Lung (tissue), 12 donors: ENCODE measurements around the gene ODAD4. TPM values are rescaled to one million over a fixed set of nuclear protein-coding genes. Genes with fewer than 3 reads are reported as not detected.

Experiments
- ATAC-seq: fragments of 200-7000 bp; cut with Tn5 transposase; one replicate; pipeline ENCODE4 v1.9.1; 2020; ENCODE audit warnings: moderate number of reproducible peaks; ENCODE audit not compliant: insufficient read depth, low FRiP score
- DNase-seq, 3 donors: peaks; one replicate each; pipeline ENCODE4 v3.0.0-alpha.2; 2013 to 2017
- H3K27ac ChIP-seq, 2 donors: one replicate each; pipeline ENCODE4 v1.5.1; 2013; ENCODE audit warnings: mild to moderate bottlenecking in 2 of 2, moderate library complexity in 2 of 2, control low read depth in 1 of 2, inconsistent platforms in 1 of 2, low read depth in 1 of 2, low read length in 1 of 2
- H3K27me3 ChIP-seq, 3 donors: one replicate each; pipeline ENCODE4 v1.5.1; 2013; ENCODE audit warnings: low read length in 2 of 3; ENCODE audit not compliant: control insufficient read depth in 3 of 3, insufficient read depth in 3 of 3
- H3K36me3 ChIP-seq, 4 donors: one replicate each; pipeline ENCODE4 v1.5.1; 2013; ENCODE audit warnings: low read length in 4 of 4, mild to moderate bottlenecking in 1 of 4, moderate library complexity in 1 of 4; ENCODE audit not compliant: control insufficient read depth in 4 of 4, insufficient read depth in 4 of 4
- H3K4me1 ChIP-seq, 5 donors: one replicate each; pipeline ENCODE4 v1.5.1; 2013; ENCODE audit warnings: low read length in 5 of 5, mild to moderate bottlenecking in 2 of 5, moderate library complexity in 1 of 5; ENCODE audit not compliant: control insufficient read depth in 5 of 5, insufficient read depth in 5 of 5
- H3K4me3 ChIP-seq: one replicate; pipeline ENCODE4 v1.5.1; 2013; ENCODE audit warnings: mild to moderate bottlenecking, control low read depth, moderate library complexity
- H3K9ac ChIP-seq, 2 donors: one replicate each; pipeline ENCODE4 v1.5.1; 2013; ENCODE audit warnings: low read length in 2 of 2, control low read depth in 1 of 2; ENCODE audit not compliant: insufficient read depth in 1 of 2
- H3K9me3 ChIP-seq, 4 donors: one replicate each; pipeline ENCODE4 v1.5.1; 2013; ENCODE audit warnings: low read length in 3 of 4, mild to moderate bottlenecking in 1 of 4, moderate library complexity in 1 of 4; ENCODE audit not compliant: control insufficient read depth in 4 of 4, insufficient read depth in 3 of 4
- WGBS, 2 donors: extraction: QIAGEN DNeasy Blood & Tissue Kit; methylation state at CpG; one replicate each; pipeline ENCODE4 v1.1.7; 2013; 5-methylcytosine and 5-hydroxymethylcytosine counted together
- polyA plus RNA-seq, 2 donors: library from polyadenylated mRNA; stranded (reverse); fragments of 200-250 nt; gene quantifications; one replicate each; pipeline ENCODE4 v1.2.1, GENCODE V29; 2013
- total RNA-seq, 2 donors: library from RNA; depleted of rRNA in 1 of 2; stranded (reverse); fragments of >200 nt in 1 of 2; gene quantifications; one replicate each; pipeline ENCODE4 v1.2.1, GENCODE V29; 2014 to 2021
- TF ChIP-seq, protein P1 (sequence below): IDR thresholded peaks from 2 replicates; pipeline ENCODE4 v1.5.1; 2012; ENCODE audit warnings: mild to moderate bottlenecking; ENCODE audit errors: control extremely low read depth, extremely low read depth
- donor health status: control.
- donor health status: control.
- donor health status: Bipolar disorder and iron deficiency.
- donor health status: healthy.
- donor health status: DM: yes; HTN: yes; CAD: no.

Gene ODAD4
- total and polyA plus RNA-seq, 4 donors: 5.4 to 16.7 (median 9.2) TPM

DNA sequence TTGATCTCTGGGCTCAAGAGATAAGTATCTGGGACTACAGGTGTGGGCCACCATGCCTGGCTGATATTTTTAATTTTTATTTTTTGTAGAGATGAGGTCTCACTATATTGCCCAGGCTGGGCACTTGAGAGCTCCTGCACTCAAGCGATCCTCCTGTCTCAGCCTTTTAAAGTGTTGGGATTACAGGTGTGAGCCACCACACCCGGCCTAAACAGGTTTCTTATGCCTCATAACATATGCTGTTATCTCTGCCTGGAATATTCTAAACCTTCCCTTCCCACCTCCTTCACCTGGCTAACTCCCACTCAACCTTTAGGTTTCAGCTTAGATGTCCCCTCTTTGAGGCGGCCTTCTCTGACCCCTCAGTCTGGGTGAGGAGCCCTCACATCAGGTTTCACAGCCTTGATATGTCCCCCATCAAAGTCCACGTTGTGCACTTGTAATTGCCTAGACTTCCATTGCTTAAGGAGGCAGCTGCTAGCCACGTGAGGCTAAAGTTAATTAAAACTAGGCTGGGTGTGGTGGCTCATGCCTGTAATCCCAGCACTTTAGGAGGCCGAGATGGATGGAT, 27.5 kb downstream of the ODAD4 start:
- Histone ChIP-seq H3K9ac (no peak overlapping the region), H3K36me3 (no peaks in the 10 kb centered on the region), H3K4me3 (no peak overlapping the region), H3K9me3 (no peaks in the 10 kb centered on the region), H3K4me1 (peaks cover 0 to 10% (median 0%) of the 10 kb centered on the region in 5 donors), H3K27me3 (no peaks in the 10 kb centered on the region), H3K27ac (no peak overlapping the region)
- 88 to 89% methylated on average over 6 of the region's 6 CpGs for WGBS, 2 donors
- ATAC-seq (no peak), DNase-seq (no peak)
- TF ChIP-seq, protein P1, sequence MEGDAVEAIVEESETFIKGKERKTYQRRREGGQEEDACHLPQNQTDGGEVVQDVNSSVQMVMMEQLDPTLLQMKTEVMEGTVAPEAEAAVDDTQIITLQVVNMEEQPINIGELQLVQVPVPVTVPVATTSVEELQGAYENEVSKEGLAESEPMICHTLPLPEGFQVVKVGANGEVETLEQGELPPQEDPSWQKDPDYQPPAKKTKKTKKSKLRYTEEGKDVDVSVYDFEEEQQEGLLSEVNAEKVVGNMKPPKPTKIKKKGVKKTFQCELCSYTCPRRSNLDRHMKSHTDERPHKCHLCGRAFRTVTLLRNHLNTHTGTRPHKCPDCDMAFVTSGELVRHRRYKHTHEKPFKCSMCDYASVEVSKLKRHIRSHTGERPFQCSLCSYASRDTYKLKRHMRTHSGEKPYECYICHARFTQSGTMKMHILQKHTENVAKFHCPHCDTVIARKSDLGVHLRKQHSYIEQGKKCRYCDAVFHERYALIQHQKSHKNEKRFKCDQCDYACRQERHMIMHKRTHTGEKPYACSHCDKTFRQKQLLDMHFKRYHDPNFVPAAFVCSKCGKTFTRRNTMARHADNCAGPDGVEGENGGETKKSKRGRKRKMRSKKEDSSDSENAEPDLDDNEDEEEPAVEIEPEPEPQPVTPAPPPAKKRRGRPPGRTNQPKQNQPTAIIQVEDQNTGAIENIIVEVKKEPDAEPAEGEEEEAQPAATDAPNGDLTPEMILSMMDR: no peak

DNA sequence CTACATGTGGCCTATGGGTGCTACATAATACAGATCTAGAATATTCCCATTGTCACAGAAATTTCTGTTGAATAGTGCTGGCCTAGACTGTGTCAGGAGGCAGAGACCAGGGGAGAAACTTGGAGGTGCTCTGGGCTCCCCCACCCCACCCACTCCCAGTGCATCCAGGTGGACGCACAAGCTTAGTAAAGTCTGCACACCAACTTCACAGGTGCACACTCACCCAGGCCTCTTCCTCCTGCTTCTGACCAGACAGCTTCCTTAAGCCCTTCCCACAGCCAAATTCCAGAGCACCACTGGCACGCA, 28.6 kb downstream of the ODAD4 start:
- Histone ChIP-seq H3K27ac (no peak overlapping the region), H3K27me3 (no peaks in the 10 kb centered on the region)
- ATAC-seq: no peak

DNA sequence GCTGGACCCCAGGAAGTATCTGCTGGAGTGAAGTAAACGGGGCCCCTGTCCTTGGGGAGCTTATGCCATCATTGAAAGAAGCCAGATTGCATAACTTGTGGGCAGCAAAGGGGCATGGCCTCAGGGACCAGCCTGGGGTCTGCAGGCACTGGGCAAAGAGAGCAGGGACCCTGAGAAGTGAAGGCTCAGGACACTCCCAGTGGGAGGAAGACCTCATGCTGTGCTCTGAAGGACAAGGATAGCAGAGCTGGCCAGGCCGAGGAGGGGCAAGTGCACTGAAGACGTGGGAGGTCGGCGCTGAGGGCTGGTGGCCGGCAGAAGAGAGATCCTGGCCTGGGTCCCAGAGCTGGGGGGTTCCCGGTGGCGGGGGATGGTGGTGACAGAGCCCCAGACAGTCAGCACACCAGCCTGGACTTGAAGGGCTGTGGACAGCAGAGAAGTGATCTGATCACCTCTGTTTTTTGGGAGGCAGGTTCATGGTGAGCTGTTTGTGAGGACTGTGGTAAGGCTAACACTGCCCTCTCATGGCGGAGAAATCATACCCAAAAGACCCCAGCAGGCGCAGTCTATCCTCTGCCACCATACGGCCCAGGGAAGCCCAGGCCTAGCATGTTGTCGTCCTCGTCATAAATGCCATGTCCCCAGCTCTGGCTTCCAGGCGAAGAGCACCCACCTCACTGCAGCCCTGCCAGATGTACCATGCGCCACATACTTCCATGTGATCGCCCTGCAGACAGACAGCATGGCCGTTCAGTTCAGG, 29.1 kb downstream of the ODAD4 start:
- 60 to 61% methylated on average over 17 of the region's 17 CpGs for WGBS, 2 donors
- TF ChIP-seq, protein P1: no peak
- ATAC-seq (no peak), DNase-seq (peak; percentile 41 to 45 (median 44))
- Histone ChIP-seq H3K27me3 (no peaks in the 10 kb centered on the region), H3K4me1 (peaks cover 0 to 10% (median 0%) of the 10 kb centered on the region in 5 donors), H3K9ac (no peak overlapping the region), H3K36me3 (no peaks in the 10 kb centered on the region), H3K9me3 (no peaks in the 10 kb centered on the region), H3K4me3 (no peak overlapping the region), H3K27ac (no peak overlapping the region)

More for the DNA sequence above, 28.6 kb downstream of the ODAD4 start:
- WGBS, 2 donors: 45 to 64% methylated on average over 2 of the region's 2 CpGs
- H3K4me3 ChIP-seq: no peak overlapping the region
- TF ChIP-seq, protein P1: no peak
- H3K9ac ChIP-seq: no peak overlapping the region
- H3K9me3 ChIP-seq: no peaks in the 10 kb centered on the region
- no peaks in the 10 kb centered on the region for H3K36me3 ChIP-seq
- H3K4me1 ChIP-seq: peaks cover 0 to 10% (median 0%) of the 10 kb centered on the region in 5 donors
- DNase-seq: no peak
